GF-D8 (cell line): ENCODE results near the gene UBE2F.
"Not testable (repeated sequence)": the region's sequence is repeated elsewhere in the genome, so short reads cannot be mapped to it uniquely, and the experiment has no call there.

Source experiments
- DNase-seq: peaks from one replicate; lab custom pipeline; 2025; lab: John Stamatoyannopoulos, UW

Gene UBE2F

GRCh38 chr2:237944302-237944701 lies 22.5 kb upstream of the UBE2F start:
- no peak for DNase-seq

- no peak for DNase-seq
Measured at GRCh38 chr2:237946423-237946822, 20.4 kb upstream of the UBE2F start.

GRCh38 chr2:237951354-237951753 lies 15.5 kb upstream of the UBE2F start:
- not testable (repeated sequence) for DNase-seq

- DNase-seq: no peak
Measured at GRCh38 chr2:237951878-237952277, 14.9 kb upstream of the UBE2F start.

- DNase-seq: no peak
Measured at GRCh38 chr2:237952851-237953250, 14.0 kb upstream of the UBE2F start.

- DNase-seq: no peak
Measured at GRCh38 chr2:237955640-237956401, 11.0 kb upstream of the UBE2F start.

- no peak for DNase-seq
Measured at GRCh38 chr2:237956402-237956736, 10.4 kb upstream of the UBE2F start.

GRCh38 chr2:237961637-237962036 lies 5.2 kb upstream of the UBE2F start:
- DNase-seq: no peak

- DNase-seq: no peak
Measured at GRCh38 chr2:237962432-237963084, 4.3 kb upstream of the UBE2F start.

GRCh38 chr2:237963490-237963991 lies 3.3 kb upstream of the UBE2F start:
- not testable (repeated sequence) for DNase-seq

GRCh38 chr2:237964194-237964577 lies 2.6 kb upstream of the UBE2F start:
- no peak for DNase-seq

- no peak for DNase-seq
Measured at GRCh38 chr2:237964578-237965404, 2.0 kb upstream of the UBE2F start.

GRCh38 chr2:237965844-237966243 lies 970 bp upstream of the UBE2F start:
- DNase-seq: not testable (repeated sequence)

GRCh38 chr2:237966250-237966564 lies 607 bp upstream of the UBE2F start:
- no peak for DNase-seq

- no peak for DNase-seq
Measured at GRCh38 chr2:237967463-237967951, 693 bp downstream of the UBE2F start.

- DNase-seq: peak; percentile 93
Measured at GRCh38 chr2:237968048-237968862, 1.4 kb downstream of the UBE2F start.

GRCh38 chr2:237971661-237972060 lies 4.8 kb downstream of the UBE2F start:
- DNase-seq: no peak

- no peak for DNase-seq
Measured at GRCh38 chr2:237972211-237972610, 5.4 kb downstream of the UBE2F start.

GRCh38 chr2:237972936-237973335 lies 6.1 kb downstream of the UBE2F start:
- no peak for DNase-seq

GRCh38 chr2:237977380-237977779 lies 10.6 kb downstream of the UBE2F start:
- no peak for DNase-seq

GRCh38 chr2:237978058-237978712 lies 11.4 kb downstream of the UBE2F start:
- DNase-seq: no peak
